HG02571 (cell line): ENCODE data around the gene FASTK.

Source experiments
- ATAC-seq: cut with Tn5 transposase; IDR thresholded peaks from one replicate; pipeline ENCODE4 v1.9.1; 2021; ENCODE audit warnings: mild to moderate bottlenecking, moderate library complexity; ENCODE audit not compliant: unreplicated experiment

The FASTK gene

DNA sequence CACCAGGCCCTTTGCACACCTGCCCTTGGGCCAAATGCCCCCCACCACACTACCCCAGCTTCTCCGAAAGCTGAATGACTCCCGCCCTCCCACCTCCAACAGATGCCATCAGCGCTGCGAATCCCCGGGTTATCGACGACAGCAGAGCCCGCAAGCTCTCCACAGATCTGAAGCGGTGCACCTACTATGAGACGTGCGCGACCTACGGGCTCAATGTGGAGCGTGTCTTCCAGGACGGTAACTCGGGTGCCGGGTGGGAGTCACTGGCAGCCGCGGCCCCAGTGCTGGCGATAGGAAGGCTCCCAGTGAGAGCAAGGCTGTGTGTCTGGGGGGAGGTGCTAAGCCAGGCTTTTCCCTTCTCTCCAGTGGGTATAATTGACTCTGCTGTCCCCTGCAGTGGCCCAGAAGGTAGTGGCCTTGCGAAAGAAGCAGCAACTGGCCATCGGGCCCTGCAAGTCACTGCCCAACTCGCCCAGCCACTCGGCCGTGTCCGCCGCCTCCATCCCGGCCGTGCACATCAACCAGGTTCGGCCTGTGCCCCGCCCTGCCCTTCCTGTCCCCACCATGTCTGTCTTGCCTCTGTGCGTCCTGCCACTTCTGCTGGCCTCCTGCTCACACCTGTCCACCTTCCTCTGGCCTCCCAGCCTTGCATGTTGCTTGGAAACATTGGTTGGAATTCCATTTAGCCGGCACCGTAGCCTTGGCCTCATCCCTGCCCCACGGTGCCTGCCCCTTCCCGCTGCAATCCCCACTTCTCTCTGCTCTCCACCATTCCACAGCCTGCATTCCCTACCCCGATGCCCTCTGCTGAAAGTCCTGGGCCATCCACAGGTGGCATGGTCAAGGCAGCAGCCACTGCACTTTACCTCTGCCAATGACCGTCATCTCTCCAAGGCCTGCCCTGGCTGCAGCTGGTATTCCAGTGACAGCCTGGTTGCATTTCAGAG lies 37.8 kb upstream of the FASTK start:
- ATAC-seq: no peak

DNA sequence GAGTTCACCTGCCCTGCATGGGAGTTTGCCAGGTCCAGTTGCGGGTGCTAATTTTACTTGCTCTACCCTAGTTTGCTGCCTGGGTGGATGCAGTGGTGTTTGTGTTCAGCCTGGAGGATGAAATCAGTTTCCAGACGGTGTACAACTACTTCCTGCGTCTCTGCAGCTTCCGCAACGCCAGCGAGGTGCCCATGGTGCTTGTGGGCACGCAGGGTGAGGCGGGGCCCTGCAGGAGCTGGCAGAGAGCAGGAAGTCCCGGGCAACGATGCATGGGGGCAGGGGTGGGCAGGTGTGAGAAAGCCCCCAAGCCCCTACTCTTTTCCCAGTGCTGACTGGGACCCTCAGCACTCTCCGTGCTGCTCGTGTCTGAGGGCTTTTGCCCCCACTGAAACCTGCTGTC lies 37.0 kb upstream of the FASTK start:
- no peak for ATAC-seq

DNA sequence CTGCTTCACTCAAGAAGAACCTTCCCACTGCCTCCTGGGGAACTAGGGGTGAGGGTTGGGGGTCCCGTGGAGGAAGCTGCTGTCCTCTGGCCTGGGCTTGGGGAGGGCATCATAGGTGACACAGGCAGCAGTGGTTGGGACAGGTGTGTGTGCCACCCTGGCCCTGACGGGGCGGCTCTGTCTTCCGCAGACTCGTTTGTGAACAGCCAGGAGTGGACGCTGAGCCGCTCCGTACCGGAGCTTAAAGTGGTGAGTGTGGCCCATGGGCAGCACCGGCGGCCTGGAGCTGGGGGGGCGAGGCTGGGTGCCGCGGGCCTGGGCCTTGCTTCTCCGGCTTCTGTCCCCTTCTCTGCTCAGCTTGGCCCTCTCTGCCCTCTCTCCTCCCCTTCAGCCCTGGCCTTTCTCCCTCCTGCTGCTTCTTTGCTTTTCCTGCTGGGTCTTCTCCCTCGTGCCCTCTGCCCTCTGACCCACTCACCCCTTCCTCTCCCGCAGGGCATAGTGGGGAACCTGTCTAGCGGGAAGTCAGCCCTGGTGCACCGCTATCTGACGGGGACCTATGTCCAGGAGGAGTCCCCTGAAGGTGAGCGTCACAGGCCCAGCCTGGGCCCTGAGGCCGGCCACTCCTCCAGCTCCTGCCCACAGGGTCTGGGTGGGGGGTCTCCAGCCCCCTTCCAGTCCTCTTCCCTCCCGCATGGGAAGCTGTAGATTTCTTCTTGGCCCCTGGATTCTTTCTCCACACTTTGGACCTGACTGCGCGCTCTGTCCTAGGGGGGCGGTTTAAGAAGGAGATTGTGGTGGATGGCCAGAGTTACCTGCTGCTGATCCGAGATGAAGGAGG lies 36.2 kb upstream of the FASTK start:
- no peak for ATAC-seq

DNA sequence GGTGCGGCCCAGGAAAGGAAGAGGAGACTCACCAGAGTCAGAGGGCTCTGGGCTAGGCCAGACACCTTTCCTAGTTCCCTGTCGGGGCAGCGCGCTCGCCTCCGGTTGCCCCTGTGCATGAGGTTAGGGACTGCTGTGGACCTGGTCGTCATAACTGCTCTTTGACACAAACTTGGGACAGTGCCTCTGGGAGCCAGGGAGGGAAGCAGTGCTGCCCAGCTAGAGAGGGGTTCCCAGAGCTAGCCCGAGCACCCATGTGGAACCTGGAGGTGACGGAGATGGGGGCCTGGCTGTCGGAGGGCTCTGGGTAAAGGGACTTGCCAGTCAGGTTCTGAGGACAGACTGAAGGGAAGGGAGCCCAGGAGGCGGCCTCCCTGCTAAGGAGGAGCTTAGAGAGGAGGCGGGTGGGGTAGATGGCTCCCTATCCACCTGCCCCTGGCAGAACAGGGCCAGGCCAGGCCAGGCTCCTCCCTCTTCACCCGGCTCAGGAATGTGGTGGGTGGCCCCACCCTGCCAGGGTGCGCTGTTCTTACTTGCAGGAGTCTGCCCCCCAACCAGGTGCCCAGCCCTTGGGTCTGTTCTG lies 35.3 kb upstream of the FASTK start:
- no peak for ATAC-seq

DNA sequence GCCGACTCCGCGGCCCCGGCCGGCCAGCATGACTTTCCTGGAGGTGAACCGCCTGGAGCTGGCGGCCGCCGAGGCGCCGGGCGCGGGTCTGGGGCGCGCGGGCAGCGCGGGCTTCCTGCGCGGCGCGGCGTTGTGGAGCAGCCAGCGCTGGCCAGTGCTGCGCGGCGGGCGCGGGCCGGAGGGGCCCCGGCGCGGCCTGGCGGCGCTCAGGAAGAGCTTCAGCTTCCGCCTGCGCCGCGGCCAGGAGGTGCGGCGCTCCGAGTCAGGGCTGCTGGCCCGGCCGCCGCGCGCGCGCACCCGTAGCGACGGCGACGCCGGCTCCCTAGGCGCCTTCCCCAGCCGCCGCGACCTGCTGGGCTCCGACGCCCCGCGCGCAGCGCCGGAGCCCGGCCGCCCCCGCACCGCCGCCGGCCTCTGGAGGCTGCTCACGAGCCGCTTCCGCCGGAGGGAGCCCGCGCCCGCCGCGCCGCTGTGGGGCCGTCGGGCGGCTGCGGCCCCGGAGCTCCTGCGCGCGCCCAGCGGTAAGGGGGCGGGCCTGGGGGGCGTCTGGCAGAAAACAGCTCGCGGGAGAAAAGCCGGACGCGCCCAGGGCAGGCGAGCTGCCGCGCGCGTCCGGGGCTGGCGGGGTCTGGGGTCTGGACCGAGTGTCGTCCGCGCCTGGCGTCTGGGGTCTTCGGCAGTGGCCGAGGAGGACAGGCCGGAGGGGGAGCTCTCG lies 34.7 kb upstream of the FASTK start:
- ATAC-seq: no peak

DNA sequence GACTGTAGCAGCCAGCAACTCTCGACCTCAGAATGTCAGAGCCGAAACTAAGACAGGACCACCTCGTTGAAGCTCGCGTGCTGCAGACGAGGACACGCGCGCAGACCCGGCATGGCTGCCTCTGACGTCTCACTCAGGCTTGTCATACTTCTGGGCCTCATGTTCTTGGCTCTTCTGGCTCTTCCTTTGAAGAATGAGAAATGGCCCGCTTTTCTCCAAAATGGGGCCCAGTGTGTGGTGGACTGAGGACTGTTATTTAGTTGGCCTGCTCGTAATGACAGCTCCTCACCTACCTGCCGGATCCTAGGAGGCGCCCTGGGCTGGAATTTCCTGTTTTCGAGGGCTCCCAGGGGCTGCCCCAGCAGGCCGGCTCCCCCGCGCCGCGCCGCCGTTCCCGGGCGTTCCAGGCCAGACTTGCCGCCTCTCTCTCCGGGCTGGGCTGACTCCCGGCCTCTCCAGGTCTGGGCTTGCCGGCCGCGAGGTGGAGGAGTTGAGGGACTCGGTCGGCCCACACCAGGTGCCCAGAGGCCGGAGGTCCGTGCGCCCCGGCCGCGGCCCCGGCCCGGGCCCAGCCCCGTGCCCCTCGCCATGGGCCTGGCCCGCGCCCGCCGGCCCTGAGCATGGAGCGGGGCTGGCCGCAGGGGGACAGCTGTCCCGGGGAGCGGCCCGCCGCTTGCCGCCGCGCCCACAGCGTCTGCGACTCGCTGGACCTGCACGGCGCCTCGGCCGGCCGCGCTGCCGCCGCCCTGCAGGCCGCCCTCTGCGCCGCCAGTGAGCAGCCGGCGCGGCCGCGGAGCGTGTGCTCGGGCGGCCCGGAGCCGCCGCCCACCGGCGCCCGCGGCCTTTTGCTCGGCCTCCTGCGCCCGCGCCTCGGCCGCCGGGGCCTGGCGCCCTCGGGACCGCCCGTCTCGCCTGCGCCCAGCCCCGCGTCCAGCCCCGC lies 33.8 kb upstream of the FASTK start:
- ATAC-seq: no peak

DNA sequence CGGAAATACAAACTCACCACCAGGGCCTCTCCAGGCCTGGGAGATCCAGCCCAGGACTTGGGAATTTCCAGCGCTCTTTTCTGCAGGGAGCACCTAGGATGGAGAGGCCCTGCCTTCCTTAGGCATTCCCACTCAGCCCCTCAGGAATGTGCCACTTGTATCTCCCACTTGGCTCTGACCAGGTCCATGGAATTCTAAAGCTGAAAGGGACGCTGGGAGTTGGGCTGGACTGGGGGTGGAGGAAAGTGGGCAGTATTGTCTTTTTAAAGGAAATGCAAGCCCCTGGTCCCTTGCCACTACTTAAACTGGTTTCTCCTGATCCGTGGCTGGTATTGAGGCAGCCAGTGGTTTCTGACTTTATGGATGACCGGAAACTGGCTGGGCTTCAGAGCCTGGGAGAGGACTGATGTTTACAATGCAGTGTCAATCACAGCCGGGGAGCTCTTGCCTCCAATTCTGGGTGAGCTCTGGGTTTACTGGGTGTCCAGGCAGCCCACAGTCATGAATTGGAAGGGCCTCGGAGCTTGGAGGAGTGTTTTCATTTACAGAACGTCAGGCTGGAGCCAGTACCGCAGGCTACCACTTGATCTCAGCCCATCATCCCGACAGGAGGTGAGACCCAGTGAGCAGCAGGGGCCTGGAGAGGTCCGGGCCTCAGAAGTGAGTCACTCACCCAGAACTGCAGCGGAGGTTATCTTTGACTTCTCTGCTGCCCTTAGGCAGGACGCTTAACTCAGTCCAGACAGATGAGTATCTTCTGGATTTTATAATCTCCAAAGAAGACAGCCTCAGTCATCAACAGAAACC lies 32.9 kb upstream of the FASTK start:
- ATAC-seq: no peak

DNA sequence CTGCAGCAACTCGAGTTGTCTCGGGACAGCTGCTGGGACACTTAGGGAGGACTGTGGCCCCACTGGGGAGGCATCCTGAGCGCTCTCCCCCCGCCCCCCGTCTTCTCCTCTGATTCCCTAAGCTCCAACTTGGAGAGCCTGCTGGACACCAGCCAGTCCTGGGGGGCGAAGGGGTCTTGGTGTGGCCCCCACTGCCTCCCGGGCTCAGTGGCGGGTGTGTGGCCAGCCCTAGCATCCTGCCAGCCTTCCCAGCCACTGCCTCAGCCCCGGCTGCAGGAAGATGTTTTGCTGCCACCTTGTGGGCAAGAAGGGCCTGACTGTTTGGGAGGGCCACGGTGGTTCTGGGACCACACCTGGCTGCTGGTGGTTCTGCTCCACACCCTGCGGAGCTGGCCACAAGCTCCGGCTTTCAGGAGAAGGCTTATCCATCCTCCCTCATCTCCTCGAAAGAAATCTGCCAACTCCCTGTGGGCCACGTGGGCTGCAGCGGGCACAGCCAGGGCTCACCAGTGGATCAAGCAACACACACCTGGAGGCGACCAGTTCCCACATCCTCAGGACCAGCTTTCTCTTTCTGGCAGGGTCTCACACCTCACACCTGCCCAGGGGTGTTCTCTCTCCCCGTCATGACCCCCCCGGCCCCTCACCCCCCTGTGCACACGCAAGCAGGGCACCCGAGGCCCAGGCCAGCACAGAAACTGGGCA lies 30.5 kb upstream of the FASTK start:
- peak; percentile 52 for ATAC-seq

DNA sequence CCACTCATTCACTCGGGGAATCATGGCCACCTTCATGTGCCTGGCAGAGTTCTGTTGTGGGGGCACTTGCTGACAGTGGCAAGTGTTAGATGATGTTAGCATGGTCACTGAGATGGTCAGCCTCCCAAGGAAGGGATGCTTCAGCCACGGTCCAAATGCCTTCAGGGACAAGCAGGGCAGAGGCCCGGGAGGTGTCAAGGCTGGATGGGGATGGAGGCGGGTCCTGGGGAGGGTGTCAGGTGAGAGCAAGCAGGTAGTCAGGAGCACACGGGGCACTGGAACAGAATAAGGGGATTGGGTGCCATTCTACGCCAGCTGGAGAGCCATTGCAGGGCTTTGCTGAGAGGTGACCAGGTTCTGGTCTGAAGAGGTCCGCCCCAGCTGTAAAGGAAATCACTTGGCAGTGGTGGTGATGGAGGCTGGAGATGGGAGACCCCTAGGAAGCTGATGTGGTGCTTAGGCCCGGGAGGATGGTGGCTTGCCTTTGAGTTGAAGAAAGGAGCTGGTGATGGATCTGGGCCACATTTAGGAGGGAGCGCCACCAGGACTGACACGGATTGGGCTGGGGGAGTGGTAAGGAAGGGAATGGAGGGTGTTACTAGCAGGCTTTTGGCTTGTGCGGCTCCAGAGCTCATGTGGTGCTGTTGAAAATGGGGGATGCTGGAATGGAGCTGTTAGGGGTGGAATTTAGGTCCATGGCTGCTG lies 29.8 kb upstream of the FASTK start:
- ATAC-seq: no peak

DNA sequence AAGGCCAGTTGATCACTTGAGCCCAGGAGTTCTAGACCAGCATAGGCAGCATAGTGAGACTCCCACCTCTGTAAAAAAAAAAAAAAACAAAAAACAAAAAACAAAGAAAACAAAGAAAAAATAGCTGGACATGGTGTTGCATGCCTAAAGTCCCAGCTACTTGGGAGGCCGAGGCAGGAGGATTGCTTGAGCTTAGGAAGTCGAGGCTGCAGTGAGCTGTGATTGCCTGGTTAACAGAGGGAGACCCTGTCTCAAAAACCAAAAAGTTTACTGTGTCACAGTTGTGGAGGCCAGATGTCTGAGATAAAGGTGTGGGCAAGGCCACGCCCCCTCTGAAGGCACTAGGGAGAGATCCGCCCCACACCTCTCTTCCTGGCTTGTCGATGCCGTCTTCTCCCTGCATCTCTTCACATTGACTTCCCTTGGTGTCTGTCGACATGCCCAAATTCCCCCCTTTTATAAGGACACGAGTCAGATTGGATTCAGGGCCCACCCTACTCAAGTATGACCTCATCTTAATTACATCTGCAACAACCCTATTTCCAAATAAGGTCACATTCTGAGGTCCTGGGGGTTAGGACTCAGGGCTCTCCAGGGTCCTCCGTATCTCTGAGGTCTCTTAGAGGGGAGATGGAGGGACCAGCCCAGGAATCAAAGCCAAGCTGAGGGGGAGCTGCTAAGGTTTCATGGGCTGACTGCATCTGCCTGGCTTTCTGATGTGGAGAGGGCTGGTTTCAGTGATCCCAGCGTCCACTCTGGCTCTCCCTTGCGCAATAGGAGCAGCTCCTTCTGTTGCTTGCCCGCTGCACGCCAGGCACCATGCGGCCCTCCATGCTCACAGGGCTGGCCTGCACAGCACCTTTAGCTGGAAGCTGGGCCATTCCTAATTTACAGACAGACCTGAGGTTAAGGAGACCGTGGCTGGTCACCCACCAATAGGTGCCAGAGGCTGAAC lies 28.8 kb upstream of the FASTK start:
- ATAC-seq: no peak

DNA sequence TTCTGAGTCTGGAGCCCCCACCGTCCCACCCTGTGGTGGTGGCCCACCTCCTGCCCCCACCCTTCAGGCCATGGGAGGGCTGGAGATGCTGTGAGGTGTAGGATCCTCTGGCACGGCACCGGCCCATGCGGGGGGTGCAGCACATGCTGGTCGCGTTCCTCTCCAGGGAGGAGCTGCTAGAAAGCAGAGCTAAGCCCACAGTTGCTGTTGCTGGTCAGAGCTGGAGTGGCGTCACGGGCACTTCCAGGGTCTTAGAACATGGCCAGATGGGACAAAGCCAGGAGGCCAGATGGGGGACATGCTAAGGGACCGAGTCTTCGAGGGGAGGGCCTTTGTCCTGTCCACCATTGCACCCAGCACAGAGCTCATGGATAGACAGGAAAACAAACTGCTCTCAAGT lies 27.3 kb upstream of the FASTK start:
- ATAC-seq: no peak

DNA sequence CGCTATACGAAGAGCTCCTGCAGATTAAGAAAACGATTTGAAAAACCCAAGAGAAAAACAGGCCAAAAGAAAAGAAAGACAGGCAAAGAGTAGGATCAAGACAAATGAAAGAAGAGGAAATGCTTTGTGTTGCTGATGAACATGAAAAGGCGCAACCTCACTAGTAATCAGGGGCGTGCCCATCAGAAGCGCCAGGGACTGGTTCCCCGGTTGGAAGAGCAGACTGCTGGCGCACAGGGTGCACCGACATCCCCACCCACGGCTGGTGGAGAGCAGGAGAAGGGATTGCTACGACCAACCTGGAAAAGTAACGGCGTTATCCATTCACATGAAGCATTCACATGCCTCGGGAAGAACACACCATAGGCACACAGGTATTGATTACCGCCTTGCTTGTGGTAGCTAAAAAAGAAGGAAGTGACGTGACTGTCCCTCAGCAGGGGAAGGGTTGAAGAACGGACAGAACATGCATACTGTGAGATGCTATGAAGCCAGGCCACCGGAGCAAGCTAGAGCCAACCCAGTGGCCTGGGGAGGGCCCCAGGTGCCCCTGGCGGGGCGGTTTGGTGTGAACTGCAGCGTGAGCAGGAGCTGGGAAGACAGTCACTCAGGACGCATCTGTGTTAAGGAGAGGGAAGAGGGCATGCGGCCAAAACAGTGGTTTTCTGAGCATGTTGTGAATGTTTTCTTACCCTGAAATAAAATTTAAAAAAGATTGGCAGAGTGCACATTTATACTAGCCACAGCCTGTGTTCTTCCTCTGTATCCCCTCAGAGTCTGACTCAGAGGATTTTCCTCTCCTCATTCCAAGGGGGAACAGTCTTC lies 24.0 kb upstream of the FASTK start:
- no peak for ATAC-seq

DNA sequence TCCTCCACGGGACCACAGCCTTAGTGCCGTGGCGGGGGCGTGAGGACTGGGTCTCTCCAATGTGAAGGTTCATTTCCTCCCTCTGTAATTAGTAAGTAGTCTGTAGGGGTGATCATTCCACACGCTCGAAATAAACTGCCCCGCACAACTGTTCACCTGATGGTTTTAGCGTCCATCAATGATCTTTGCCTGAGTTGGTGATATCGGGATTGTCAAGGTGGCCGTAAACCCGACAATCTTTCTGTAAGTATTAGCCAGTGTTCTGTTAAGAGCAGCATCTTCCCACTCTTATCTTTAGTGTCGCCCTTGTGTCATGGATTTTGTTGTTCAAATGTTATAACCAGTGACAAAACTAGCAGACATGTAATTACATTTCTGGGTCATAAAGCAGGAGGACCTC lies 23.4 kb upstream of the FASTK start:
- ATAC-seq: no peak

DNA sequence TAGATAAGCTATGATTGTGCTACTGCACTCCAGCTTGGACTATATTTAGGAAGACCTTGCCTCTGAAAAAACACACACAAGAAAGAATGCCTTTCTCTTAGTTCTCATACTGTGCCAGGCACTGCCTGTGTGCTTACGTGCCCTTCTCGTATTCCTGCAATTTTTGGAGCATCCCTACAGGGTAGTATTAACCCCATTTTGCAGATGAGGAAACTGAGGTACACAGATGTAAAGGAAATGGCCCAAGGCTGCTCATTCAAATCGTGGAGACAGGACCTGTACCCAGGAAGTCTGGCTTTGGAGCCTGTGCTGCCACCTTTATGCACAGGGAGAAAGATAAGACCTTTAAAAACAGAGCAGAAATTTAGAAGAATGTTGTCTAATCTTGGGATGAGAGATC lies 22.4 kb upstream of the FASTK start:
- ATAC-seq: no peak

DNA sequence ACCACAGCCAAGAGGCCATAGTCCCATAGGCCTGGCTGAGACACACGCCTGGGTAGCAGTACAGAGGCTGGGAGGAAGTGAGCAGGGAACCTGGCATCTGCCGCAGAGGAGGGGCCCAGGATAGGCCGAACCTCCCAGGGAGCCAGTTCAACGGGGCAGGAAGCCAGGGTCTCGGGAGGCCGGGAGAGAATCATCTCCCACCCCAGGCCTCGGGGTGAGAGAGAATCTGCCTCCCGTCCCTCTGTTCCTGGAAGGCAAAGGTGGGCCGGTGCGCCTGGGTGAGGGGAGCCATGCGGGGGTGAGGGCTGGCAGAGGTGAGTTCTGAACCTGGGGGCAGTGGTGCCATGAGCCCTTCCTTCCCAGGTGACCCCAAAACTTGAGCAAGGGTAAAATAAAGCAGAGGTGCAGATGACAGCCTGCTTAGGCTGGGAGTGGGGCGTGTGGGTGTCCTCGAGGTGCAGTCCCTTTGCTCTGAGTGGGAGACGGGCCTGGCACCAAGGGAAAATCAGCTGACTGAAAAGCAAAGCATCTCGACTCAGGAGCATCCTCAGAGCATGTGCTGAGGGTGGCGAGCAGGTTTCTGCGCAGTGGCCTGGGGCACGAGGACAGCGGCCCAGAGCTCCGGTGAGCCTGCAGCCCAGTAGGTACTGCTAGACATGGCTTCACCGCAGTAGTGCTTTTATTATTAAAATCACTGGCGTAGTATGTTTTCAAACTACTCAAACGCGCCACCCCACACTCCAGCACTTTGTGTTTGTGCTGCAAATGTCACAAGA lies 21.2 kb upstream of the FASTK start:
- no peak for ATAC-seq
